ENCODE data around the gene KAT8. TPM values are rescaled to one million over a fixed set of nuclear protein-coding genes. Genes with fewer than 3 reads are reported as not detected.

Gene KAT8
- total and polyA plus RNA-seq, 9 of the 15 experiments (the other 6 are each of a cell fraction or from before 2014, with no cell fraction given), result 10.0 to 98.5 (median 76.4) TPM

DNA sequence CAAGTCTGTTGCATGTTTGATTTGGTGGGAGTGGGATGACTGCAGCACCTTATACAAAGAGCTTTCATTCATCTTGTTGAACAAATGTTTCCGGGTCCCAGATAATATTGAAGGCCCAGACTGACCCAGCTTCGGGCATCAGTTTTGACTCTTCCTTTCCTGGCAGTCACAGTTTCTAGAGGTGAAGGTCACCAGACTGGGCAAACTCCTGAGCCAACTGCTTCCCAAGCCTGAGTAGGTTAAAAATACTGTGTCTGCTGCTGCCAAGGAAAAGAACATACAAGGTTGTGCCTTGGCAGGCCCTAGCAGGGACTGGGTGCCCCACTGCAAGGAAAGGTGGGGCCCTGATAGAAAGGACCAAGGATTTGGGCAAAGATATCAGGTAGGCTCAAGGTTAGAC is 4.8 kb upstream of the KAT8 start (continued):
- TF ChIP-seq CCNT2 (IDR thresholded peaks at IDR 0.05; ENCODE audit: borderline replicate concordance, extremely low read depth, insufficient read length, low read depth, low read length) (no peak), TFAP4 (CRISPR knock-in tag; IDR thresholded peaks at IDR 0.05; ENCODE audit: borderline replicate concordance) (no peak), RBM15 (IDR thresholded peaks at IDR 0.05; ENCODE audit: insufficient read depth, low read length) (no peak)

- H3K4me2 ChIP-seq (ENCODE audit: insufficient read depth, low read length), result no peak overlapping the region
- TF ChIP-seq, protein P1, sequence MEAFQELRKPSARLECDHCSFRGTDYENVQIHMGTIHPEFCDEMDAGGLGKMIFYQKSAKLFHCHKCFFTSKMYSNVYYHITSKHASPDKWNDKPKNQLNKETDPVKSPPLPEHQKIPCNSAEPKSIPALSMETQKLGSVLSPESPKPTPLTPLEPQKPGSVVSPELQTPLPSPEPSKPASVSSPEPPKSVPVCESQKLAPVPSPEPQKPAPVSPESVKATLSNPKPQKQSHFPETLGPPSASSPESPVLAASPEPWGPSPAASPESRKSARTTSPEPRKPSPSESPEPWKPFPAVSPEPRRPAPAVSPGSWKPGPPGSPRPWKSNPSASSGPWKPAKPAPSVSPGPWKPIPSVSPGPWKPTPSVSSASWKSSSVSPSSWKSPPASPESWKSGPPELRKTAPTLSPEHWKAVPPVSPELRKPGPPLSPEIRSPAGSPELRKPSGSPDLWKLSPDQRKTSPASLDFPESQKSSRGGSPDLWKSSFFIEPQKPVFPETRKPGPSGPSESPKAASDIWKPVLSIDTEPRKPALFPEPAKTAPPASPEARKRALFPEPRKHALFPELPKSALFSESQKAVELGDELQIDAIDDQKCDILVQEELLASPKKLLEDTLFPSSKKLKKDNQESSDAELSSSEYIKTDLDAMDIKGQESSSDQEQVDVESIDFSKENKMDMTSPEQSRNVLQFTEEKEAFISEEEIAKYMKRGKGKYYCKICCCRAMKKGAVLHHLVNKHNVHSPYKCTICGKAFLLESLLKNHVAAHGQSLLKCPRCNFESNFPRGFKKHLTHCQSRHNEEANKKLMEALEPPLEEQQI (IDR thresholded peaks at IDR 0.05), result no peak
- TF ChIP-seq, protein P2, sequence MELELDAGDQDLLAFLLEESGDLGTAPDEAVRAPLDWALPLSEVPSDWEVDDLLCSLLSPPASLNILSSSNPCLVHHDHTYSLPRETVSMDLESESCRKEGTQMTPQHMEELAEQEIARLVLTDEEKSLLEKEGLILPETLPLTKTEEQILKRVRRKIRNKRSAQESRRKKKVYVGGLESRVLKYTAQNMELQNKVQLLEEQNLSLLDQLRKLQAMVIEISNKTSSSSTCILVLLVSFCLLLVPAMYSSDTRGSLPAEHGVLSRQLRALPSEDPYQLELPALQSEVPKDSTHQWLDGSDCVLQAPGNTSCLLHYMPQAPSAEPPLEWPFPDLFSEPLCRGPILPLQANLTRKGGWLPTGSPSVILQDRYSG (tag; conservative IDR thresholded peaks at IDR 0.05; ENCODE audit: low read depth), result no peak
- TF ChIP-seq POLR2AphosphoS5 (IDR thresholded peaks at IDR 0.05; ENCODE audit: control insufficient read depth, insufficient read depth, low read depth, low read length) (no peak; the same call in 1 of the 2 replicates), KDM4B (IDR thresholded peaks at IDR 0.05; ENCODE audit: borderline replicate concordance in 2 of 2, low read depth in 1 of 2) (no peak), POLR2A (conservative IDR thresholded peaks at IDR 0.05) (peak; percentile 3; the same call in 1 of the 2 replicates), NFE2 (IDR thresholded peaks at IDR 0.05; ENCODE audit: low read depth) (0 out of 2 replicates have a peak, but pooled peaks have one; percentile 28)
- TF ChIP-seq, protein P3, sequence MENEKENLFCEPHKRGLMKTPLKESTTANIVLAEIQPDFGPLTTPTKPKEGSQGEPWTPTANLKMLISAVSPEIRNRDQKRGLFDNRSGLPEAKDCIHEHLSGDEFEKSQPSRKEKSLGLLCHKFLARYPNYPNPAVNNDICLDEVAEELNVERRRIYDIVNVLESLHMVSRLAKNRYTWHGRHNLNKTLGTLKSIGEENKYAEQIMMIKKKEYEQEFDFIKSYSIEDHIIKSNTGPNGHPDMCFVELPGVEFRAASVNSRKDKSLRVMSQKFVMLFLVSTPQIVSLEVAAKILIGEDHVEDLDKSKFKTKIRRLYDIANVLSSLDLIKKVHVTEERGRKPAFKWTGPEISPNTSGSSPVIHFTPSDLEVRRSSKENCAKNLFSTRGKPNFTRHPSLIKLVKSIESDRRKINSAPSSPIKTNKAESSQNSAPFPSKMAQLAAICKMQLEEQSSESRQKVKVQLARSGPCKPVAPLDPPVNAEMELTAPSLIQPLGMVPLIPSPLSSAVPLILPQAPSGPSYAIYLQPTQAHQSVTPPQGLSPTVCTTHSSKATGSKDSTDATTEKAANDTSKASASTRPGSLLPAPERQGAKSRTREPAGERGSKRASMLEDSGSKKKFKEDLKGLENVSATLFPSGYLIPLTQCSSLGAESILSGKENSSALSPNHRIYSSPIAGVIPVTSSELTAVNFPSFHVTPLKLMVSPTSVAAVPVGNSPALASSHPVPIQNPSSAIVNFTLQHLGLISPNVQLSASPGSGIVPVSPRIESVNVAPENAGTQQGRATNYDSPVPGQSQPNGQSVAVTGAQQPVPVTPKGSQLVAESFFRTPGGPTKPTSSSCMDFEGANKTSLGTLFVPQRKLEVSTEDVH (IDR thresholded peaks at IDR 0.05; ENCODE audit: low read depth, partially characterized antibody), result no peak
Measured at GRCh38 chr16:31113121-31114120, 4.0 kb upstream of the KAT8 start.

More at GRCh38 chr16:31113121-31114120, 4.0 kb upstream of the KAT8 start:
- DNase-seq (ENCODE audit: extremely low read depth in 1 of 4, low spot score in 3 of 4) (no peak), ATAC-seq (no peak), FAIRE-seq (peak; percentile 52)
- BruUV-seq (replicated peaks), result no TSS peak
- POLR2A ChIA-PET, result interaction anchor here (1.0 to 1.1 kb wide), 4 partner anchors 12 to 128 kb away, joined by 3 to 5 read pairs (median 4); partner anchors contain the start of gene HSD3B7
- Histone ChIP-seq H3K4me3 (no peak overlapping the region), H4K20me1 (replicated peaks; ENCODE audit: control insufficient read depth, insufficient read depth, low read length) (peaks cover 5% of the 10 kb centered on the region), H3K36me3 (ENCODE audit: control insufficient read depth, insufficient read depth, low read length) (peaks cover 52% of the 10 kb centered on the region; the same call in 2 of the 3 replicates), H3K27me3 (ENCODE audit: control insufficient read depth in 2 of 2, insufficient read depth in 2 of 2, low read length in 2 of 2) (no peaks in the 10 kb centered on the region), H3K79me2 (ENCODE audit: control insufficient read depth, insufficient read depth, low read length) (peaks cover 31% of the 10 kb centered on the region), H3K27ac (ENCODE audit: extremely low read depth, low read depth, low read length) (peak overlapping the region; percentile 1; the same call in 1 of the 3 replicates), H3K9me1 (ENCODE audit: control insufficient read depth, insufficient read depth, low read length) (no peaks in the 10 kb centered on the region), H3K4me1 (replicated peaks in 1 of 2; ENCODE audit: control insufficient read depth in 2 of 2, insufficient read depth in 2 of 2, low read length in 2 of 2) (peaks cover 0 to 38% of the 10 kb centered on the region in 2 experiments; a peak in 3 of 5 replicates), H3K9ac (ENCODE audit: insufficient read depth in 1 of 2, low read depth in 2 of 2, low read length in 2 of 2) (peak overlapping the region in 1 of 2 experiments; percentile 6; a peak in 1 of 4 replicates), H3K9me3 (replicated peaks; ENCODE audit: control insufficient read depth, insufficient read depth, low read depth, low read length) (no peaks in the 10 kb centered on the region), H2AFZ (ENCODE audit: low read depth, low read length) (no peak overlapping the region)
- intact Hi-C loops (cut with micrococcal nuclease), result no loop called here
- CTCF ChIA-PET (ENCODE audit: low intra/inter-chr PET ratio), result no interaction called here
- whole genome bisulfite sequencing (ENCODE audit: insufficient coverage, low coverage, missing lambda C conversion rate), result 66% methylated on average over 5 of the region's 5 CpGs
- in situ Hi-C loops (cut with MboI), result no loop called here
